HK-2 (cell line): ENCODE data around the gene FBXO31.
"Not testable (repeated sequence)": the region's sequence is repeated elsewhere in the genome, so short reads cannot be mapped to it uniquely, and the experiment has no call there.

ENCODE experiments used
- DNase-seq: peaks from one replicate; pipeline ENCODE4 v3.0.0-alpha.2; 2018; ENCODE audit not compliant: unreplicated experiment

Gene FBXO31

DNA sequence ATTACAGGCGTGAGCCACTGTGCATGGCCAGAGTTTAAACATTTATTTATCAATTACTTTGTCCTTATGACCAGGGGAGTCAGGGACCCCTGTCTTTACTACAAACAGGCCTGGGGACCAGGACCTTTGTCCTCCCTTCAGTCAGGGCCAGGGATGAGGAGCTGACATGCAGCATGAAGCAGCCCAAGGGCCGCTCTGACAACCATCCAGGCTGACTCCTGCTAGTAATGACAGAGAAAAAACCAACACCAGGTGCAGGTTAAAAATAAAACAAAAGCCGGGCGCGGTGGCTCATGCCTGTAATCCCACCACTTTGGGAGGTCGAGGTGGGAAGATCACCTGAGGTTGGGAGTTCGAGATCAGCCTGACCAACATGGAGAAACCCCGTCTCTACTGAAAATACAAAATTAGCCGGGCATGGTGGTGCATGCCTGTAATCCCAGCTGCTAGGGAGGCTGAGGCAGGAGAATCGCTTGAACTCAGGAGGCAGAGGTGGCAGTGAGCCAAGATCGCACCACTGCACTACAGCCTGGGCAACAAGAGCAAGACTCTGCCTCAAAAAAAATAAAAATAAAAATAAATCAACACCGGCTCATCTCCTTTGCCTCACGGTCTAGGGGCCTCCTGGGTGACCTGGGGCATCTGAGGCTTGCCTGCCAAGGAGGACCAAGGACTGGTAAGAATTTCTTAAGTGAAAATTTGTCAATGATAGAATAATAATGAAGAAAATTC lies 20.6 kb downstream of the FBXO31 start:
- not testable (repeated sequence) for DNase-seq

DNA sequence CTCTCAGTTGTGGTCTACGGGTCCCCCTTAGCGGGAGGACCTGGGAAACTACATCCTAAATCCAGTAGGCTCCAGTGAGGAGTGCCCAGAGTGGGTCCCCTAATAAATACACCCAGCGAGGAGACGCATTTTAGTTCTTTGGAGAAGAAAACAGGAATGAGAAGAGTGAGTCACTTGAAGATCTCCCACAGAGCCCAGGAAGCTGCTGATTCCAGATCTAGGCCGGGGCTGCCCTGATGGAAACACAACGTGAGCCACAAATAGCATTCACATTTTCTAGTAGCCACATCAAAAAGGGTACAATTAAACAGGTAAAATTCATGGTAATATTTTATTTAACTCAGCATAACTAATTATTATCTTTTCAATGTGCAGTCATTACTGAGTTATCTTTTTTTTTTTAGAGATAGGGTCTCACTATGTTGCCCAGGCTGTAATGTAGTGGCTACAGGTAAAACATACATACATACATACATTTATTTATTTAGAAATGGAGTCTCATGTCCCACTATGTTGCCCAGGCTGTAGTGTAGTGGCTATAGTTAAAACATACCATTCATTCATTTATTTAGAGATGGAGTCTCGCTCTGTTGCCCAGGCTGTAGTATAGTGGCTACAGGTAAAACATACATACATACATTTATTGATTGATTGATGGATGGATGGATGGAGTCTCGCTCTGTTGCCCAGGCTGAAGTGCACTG lies 21.5 kb downstream of the FBXO31 start:
- no peak for DNase-seq

DNA sequence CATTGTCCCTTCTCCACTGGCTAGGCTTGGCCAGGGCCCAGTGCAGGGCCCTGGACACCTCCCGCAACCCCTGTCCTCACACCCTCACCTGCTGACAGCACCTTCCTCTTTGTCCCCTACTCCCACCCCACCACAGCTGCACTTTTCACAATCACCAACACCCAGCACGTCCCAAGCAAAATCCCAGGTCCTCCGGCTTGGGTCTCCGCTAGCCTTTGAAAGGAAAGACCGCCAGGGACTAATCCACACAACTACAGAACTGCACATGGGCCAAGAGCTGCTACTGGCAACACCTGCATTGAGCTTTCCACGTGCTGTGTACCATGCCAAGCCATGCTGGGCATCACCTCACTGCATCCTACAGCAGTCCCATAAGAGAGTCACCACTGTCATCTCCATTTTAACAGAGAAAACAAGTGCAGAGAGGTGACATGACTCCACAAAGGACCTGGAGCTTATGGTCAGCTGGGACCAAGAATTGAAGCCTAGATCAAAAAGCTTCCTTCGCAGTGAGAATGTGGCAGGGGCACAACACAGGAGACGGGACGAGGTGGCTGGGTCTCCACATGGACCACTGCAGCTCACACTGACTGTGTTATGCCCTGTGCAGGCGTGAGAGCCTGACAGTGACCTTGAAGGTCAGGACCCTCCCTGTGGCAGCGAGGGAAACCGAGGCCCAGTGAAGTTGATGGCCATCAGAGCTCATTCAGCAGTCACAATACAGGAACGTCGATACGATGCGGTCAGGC lies 22.5 kb downstream of the FBXO31 start:
- no peak for DNase-seq

DNA sequence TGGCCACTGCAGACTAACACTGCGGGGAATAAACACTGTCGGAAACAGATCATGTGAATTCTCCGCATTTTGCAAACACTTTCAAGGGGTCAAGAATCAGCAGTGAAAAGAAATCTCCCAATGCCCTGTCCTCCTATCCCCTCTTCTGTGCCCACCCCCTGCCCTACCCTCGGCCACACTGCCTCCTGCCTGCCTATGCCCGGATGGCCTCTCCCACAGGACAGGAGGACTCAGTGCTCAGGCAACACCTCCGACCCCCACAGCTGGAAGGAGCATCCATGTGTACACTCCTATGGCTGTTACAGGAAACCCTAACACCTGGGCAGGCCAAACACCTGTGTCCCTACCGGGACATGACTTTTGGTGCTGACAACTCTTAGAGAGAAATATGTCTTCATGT lies 24.5 kb downstream of the FBXO31 start:
- DNase-seq, result no peak

DNA sequence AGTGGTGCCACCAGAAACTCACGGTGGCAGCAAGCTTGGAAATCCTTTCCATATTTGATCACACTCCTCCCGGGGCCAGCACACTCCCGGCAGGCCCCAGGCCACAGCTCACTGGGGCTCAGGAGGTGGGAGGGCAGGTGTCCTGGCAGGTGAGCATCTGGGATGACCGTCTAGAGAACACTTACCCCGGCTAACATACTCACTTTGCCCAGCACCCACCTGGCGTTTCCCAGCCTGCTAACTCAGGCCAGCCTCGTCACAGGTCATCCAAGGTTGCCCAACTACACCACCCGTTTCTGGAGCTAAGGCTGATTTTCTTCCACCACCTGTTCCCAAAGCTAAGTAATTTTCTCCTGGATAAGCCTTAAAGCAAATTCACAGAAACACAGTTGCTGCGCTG lies 24.9 kb downstream of the FBXO31 start:
- no peak for DNase-seq

DNA sequence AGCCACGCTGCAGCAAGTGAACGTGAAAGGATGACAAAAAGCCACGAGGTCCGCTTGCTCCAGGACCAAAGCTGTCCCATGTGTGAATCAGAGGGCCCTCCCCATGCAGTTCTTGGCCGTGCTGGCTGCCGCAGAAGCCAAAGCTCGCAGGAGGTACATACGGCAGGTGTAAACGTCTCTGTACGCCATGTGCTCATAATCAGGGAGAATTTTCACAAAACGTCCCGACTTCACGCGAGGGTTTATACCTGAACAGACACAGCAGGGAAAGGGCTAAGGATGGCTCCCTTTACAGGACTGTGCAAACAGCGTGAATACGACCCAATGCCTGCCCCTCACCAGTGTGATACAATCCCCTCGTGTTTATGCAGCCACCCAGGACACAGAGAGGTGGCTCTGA lies 25.3 kb downstream of the FBXO31 start:
- DNase-seq, result no peak

DNA sequence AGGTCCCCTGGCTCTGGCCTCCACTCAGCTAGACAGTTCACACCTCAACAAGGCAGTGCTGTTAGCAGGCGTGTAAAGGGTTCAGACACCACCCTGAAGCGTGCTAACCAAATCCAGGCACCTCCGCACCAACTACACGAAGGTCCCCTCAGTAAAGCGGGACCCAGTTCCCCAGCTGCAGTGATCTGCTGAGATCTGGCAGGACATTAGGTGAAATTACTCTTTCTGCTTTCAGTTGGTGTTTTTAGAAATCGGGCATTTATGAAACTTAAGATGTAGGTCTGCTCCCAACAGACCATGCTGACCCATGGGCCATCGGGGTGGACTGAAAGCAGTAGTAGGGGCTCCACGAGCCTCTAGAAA lies 27.1 kb downstream of the FBXO31 start:
- DNase-seq, result no peak

DNA sequence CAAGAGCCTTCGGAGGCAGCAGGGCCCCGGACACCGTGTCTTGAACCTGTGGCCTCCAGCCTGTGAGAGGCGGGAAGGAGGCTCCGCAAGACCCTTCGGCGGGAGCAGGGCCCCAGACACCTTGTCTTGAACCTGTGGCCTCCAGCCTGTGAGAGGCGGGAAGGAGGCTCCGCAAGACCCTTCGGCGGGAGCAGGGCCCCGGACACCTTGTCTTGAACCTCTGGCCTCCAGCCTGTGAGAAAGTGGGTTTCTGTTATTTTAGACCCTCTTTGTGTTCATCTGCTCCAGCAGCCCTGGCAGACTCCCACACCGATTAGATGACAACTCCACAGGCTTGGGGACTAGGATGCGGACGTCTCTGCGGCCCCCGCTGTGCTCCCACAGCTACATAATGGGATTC lies 30.0 kb downstream of the FBXO31 start:
- DNase-seq, result no peak

DNA sequence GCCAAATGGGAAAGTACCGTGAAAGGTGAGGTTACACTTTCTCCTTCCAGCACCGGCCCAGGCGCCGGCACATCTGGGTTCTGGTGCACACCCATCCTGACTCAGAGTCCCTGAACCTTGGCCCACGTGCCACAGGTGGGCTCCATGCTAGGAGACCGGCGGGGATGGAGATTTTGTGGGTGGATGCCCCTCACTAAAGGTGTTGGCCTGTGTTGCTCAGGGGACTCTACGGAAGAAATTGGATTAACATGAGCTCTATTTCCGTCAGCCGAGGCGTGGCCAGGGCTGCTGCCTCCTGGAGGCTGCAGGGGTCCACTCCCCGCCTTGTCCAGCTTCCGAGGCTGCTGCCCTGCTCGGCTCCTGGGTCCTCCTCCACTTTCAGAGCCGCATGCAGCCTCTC lies 30.8 kb downstream of the FBXO31 start:
- DNase-seq, result no peak

DNA sequence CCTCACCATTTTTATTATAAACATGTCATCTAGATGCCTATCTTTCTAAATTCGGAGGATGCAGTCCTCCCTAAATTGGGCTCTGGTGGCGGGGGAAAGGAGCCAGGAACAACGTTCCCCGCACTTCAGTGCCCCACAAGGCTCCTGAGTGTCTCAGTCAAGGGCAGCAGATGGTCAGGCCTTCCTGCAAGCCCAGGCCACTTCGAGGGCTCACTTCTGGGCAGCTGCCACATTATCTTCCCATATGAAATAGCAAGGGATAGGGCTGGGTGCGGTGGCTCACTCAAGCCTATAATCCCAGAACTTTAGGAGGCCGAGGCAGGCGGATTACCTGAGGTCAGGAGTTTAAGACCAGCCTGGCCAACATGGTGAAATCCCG lies 32.3 kb downstream of the FBXO31 start:
- no peak for DNase-seq

DNA sequence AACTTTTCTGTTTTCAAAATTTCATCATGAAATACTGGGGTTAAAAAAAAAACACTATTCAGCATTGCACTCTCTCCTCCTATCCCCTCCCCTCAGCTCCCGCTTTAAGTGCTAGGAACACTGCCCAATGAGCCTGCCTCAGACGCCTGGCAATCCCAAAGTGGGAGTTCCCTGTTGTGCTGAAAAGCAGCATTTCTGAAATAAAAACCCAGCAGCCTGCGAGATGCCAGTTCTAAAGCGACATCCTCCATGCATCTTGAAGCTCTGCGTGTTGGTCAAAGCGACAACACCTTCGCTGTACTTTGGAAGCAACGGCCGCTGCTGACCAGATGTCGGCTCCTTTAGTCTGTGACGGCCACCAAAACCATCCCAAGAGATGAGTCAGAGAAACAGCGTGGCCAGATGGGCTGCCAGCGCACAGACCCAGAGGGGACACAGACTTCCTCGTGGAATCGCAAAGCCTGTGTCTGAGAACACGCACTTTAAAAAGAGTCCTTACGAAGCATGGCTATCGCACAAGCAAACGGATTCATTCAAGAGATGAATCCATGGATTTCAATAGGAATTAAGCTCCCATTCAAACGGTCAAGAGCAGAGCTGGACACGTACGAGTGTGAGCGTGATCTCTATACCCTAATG lies 32.8 kb downstream of the FBXO31 start:
- DNase-seq, result no peak

DNA sequence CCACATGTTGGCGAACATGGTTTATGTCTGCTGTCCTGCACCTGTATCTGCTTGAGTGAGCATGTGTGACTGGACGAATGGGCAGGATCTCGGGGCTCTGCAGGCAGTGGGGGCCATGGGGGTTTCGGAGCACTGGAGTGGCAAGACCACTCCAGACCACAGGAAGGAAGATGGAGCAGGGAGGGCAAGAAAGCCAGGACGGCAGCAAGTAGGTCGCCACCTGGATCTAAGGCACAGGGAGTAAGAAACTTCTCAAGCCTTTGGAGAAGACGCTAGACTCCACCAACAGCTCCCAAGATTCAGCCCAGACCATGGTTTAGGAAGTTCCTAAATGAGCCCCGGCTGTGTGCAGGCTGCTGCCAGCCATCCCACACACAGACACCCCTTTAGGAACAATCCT lies 33.5 kb downstream of the FBXO31 start:
- DNase-seq, result no peak

DNA sequence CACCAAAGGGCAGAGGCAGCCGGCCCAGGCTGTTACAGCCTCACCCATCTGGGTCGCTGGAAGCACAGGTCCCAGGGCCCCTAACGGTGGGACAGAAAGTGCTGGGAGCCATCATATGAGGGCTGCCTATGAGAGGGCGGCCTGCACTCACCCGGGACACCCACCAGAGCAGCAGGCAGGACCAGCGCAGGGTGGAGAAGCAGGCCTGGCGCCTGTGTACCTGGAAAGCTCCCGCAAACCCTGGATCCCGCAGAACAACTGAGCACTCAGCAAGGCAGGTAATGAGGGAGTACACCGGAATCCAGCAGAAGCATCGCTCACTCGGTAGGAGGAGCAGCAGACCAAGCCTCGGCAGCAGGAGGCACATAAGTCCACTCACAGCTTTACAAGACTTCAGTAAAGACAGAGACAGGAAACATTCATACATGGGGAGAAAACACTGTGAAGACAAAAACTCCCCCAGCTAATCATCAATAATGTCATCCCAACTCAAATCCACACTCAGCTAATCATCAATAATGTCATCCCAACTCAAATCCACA lies 34.9 kb downstream of the FBXO31 start:
- no peak for DNase-seq

DNA sequence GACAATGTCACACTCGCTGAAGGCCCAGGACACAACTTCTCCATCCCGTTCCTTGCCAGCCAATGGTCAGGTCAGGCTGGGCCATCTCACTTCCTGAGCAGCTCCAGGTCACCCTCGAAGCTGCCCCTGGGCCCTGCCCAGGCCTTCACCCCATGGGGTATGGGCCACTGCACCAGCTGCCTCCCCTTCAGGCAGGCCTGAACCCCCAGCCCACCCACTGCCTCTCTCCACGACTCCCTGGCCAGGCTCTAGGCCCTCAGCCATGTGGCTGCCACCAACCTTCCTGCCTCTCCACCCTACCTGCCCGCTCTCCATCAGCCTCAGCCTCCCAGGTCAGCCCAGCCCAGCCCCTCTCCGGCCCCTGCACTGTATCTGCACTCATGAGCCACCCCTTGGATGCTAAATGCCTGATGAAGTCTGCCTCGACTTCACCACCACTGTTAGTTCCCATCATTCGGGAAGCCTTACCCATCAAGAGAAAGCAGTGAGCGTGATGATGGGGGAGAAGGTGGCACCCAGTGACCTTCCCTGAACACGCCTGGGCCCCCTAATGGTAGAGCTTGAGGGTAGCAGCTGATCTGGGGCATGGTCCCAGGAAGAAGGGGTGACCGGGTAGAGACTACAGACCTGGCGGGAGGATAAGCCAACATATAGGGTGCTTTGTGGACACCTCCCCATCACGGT lies 35.5 kb downstream of the FBXO31 start:
- no peak for DNase-seq

DNA sequence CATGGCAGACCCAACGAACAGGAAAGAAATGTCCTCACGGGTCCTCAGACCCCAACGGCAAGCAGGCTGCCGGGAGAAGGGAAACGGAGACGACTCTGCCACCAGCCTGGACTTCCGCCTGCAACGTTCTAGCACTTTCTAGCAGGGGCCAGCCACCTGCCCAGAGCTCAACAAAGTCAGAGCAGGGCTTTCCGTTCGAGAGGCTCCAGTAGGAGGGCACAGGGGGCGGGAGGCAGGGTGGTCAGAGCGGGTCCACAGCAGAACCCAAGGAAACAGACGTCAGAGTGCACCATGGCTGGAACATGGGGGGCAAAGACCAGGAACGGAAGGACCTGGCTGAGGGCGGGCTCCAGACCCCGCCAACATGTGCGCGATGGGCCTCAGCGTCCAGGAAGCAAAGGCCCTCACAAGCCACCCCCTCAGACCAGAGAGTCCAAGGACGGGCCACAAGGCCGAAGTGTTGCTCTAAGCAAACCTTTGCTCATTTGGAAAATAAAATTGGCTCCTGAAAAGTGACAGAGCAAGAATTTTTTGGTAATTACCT lies 37.0 kb downstream of the FBXO31 start:
- no peak for DNase-seq

DNA sequence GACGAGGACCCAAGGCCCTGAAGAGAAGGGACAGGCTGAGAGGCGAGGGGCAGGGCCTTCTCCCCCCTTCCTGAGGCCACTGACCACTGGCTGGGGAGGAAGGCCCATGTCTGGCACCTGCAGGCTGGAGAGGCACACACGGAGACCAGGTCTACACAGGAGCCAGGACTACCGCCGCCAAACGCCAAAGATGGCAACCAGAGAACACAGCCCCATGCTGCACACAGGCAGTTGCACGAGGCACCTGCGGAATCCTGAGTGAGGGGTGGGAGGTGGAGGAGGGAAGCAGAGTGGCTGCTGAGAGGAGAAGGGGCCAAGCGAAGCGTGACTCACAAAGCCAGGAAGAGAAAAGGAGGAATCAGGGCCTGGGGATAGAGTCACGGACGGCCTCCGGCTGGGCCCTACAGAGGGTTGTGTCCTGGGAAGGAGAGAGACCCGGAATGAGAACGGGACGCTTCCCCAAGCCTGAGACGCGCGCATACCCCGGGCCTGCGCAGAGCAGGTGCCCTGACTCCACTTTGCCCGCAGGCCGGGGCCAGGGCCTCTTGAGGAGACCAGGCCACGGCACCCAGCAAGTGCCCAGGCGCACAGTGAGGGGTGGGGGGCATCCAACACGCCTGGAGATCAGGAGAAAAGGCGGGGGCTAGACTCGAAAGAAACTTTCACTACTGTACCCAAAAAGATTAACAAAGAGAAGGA lies 37.7 kb downstream of the FBXO31 start:
- DNase-seq, result no peak

DNA sequence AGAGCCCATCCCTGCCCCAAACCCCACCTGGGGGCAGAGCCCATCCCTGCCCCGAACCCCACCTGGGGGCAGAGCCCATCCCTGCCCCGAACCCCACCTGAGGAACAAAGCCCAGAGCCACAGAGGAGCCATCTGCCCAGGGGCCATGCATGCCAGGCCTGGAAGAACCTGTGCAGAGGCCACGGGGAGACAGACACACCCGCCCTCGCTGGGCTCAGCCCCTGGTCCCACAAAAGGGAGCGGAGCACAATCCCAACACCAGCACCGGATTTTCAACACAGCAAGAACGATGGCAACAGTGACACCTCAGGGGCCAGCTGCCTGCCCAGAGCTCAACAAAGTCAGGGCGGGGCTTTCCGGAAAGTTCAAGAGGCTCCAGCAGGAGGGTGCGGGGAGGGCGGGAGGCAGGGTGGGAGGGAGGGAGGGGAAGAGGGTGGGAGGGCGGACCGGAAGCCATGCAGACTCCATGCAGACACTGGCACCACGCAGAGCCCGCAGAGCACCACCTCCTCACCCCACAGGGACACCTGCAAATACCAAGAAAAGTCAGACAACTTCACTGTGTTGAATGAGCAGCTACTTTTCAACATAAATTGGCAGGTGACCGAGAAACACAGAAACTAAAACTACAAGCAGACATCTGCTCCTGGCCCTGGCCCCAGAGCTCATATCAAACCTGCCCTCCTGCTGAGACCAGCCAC lies 38.5 kb downstream of the FBXO31 start:
- no peak for DNase-seq

DNA sequence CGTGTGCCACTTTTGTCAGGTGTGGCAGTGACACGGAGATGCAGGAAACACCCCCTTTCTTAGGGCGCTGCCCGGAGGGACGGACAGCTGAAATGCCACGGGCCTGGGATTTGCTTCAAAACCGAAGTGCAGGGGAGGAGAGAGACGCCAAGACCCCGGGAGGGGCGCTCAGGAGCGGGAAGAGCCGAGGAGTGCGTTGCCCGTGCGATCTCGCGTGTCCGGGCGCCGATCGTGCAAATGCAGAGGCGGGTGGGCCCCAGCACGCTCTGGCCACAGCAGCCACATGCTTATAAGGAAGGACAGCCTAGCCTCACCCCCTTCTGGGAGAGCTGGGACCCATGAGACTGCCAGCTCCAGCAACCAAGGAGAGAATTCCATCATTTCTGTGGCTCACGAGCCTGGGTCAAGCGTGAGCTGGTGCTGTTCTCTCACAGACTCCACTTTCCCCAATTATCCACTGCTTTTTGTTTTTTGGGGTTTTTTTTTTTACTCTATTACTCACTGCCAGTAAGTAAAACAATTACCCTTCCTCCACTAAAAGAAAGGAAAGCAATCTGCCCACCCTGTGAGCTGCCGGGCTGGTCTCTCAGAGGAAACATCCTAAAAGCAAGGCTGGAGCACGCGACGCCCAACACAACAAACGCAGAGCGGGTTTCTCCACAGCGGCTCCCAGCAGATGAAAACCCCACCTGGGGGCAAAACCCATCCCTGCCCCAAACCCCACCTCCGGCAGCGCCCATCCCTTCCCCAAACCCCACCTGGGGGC lies 39.2 kb downstream of the FBXO31 start:
- DNase-seq, result no peak

DNA sequence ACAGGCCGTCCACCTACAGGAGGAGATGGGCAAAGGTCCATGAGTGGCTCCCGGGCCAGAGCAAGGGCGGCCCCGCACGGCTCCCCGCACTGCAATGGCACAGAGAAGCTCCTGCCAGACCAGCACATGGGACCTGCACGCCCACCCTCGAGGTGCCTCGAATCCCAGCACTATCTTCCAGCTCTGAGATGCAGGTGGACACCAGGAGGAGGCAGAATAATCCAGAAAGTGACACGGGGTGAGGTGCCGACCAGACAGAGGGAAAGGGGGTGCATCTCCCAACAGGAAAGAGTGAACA lies 39.9 kb downstream of the FBXO31 start:
- DNase-seq, result no peak
